H9 (cell line): ENCODE data around the gene DMAC2. TPM values are rescaled to one million over a fixed set of nuclear protein-coding genes. Genes with fewer than 3 reads are reported as not detected.

ENCODE experiments used
- DNase-seq: peaks from one replicate; pipeline ENCODE4 v3.0.0-alpha.2; 2017
- H2AFZ ChIP-seq: one replicate; pipeline ENCODE4 v1.6.1; 2013; ENCODE audit warnings: mild to moderate bottlenecking, low read length, control low read depth, moderate library complexity
- H2AK5ac ChIP-seq: 2 replicates; pipeline ENCODE4 v1.6.1; 2013; ENCODE audit warnings: low read length, control low read depth, mixed read lengths; ENCODE audit not compliant: insufficient read length
- H2BK120ac ChIP-seq: one replicate; pipeline ENCODE4 v1.6.1; 2013; ENCODE audit warnings: low read depth, mild to moderate bottlenecking, low read length, control low read depth, inconsistent platforms; ENCODE audit not compliant: poor library complexity, severe bottlenecking
- H2BK12ac ChIP-seq: 2 replicates; pipeline ENCODE4 v1.6.1; 2013; ENCODE audit warnings: low read length, control low read depth, mixed read lengths, low read depth; ENCODE audit not compliant: insufficient read length
- H2BK15ac ChIP-seq: 2 replicates; pipeline ENCODE4 v1.6.1; 2013; ENCODE audit warnings: low read depth, low read length, control low read depth
- H2BK20ac ChIP-seq: one replicate; pipeline ENCODE4 v1.6.1; 2013; ENCODE audit warnings: low read depth, mild to moderate bottlenecking, low read length, control low read depth, inconsistent platforms; ENCODE audit not compliant: poor library complexity, severe bottlenecking
- H2BK5ac ChIP-seq: 2 replicates; pipeline ENCODE4 v1.6.1; 2013; ENCODE audit warnings: low read length, control low read depth, mixed read lengths; ENCODE audit not compliant: insufficient read length
- H3K14ac ChIP-seq: 2 replicates; pipeline ENCODE4 v1.6.1; 2013; ENCODE audit warnings: low read length, control low read depth; ENCODE audit not compliant: insufficient read depth
- H3K18ac ChIP-seq: 2 replicates; pipeline ENCODE4 v1.6.1; 2013; ENCODE audit warnings: low read depth, mild to moderate bottlenecking, mixed read lengths, low read length, control low read depth; ENCODE audit not compliant: insufficient read length
- H3K23ac ChIP-seq: 2 replicates; pipeline ENCODE4 v1.6.1; 2013; ENCODE audit warnings: low read length, control low read depth, mixed read lengths, low read depth; ENCODE audit not compliant: insufficient read length
- H3K23me2 ChIP-seq: 2 replicates; pipeline ENCODE4 v1.6.1; 2013; ENCODE audit warnings: low read depth, mild to moderate bottlenecking, mixed read lengths, low read length, control low read depth; ENCODE audit not compliant: insufficient read length, poor library complexity, severe bottlenecking
- H3K27ac ChIP-seq: 2 replicates; pipeline ENCODE4 v1.5.1; 2013; ENCODE audit warnings: low read length, control low read depth, mixed read lengths, low read depth; ENCODE audit not compliant: insufficient read length
- H3K27me3 ChIP-seq: 2 replicates; pipeline ENCODE4 v1.6.1; 2013; ENCODE audit warnings: low read length, control low read depth, inconsistent platforms; ENCODE audit not compliant: insufficient read depth
- H3K4ac ChIP-seq: 2 replicates; pipeline ENCODE4 v1.6.1; 2013; ENCODE audit warnings: low read depth, mild to moderate bottlenecking, control low read depth, inconsistent platforms, low read length, moderate library complexity
- H3K4me1 ChIP-seq: 2 replicates; pipeline ENCODE4 v1.6.1; 2013; ENCODE audit warnings: low read length, control low read depth, inconsistent platforms; ENCODE audit not compliant: insufficient read depth
- H3K4me2 ChIP-seq: 2 replicates; pipeline ENCODE4 v1.6.1; 2013; ENCODE audit warnings: low read length, control low read depth, mixed read lengths; ENCODE audit not compliant: insufficient read length, insufficient read depth
- H3K56ac ChIP-seq: 2 replicates; pipeline ENCODE4 v1.6.1; 2013; ENCODE audit warnings: low read depth, mild to moderate bottlenecking, mixed read lengths, low read length, control low read depth; ENCODE audit not compliant: insufficient read length
- H3K79me1 ChIP-seq: 2 replicates; pipeline ENCODE4 v1.6.1; 2013; ENCODE audit warnings: low read depth, mild to moderate bottlenecking, moderate library complexity, low read length, control low read depth, inconsistent platforms; ENCODE audit not compliant: insufficient read depth, poor library complexity, severe bottlenecking
- H3K79me2 ChIP-seq: 2 replicates; pipeline ENCODE4 v1.6.1; 2013; ENCODE audit warnings: low read length, control low read depth, inconsistent platforms; ENCODE audit not compliant: insufficient read depth
- H3K9ac ChIP-seq: 2 replicates; pipeline ENCODE4 v1.6.1; 2013; ENCODE audit warnings: low read length, control low read depth, mixed read lengths; ENCODE audit not compliant: insufficient read length; ENCODE audit errors: extremely low read depth
- H3K9me3 ChIP-seq: one replicate; pipeline ENCODE4 v1.6.1; 2013; ENCODE audit warnings: low read depth, low read length, inconsistent platforms; ENCODE audit not compliant: control insufficient read depth
- H3T11ph ChIP-seq: one replicate; pipeline ENCODE4 v1.6.1; 2013; ENCODE audit warnings: mild to moderate bottlenecking, low read length, control low read depth, inconsistent platforms
- H4K20me1 ChIP-seq: one replicate; pipeline ENCODE4 v1.6.1; 2013; ENCODE audit not compliant: control insufficient read depth, insufficient read length, insufficient read depth
- H4K5ac ChIP-seq: 2 replicates; pipeline ENCODE4 v1.6.1; 2013; ENCODE audit warnings: low read depth, mild to moderate bottlenecking, mixed read lengths, low read length, control low read depth; ENCODE audit not compliant: insufficient read length
- H4K8ac ChIP-seq: replicated peaks from 2 replicates; pipeline ENCODE4 v1.6.1; 2013; ENCODE audit warnings: low read length, control low read depth, mixed read lengths, low read depth; ENCODE audit not compliant: insufficient read length
- H4K91ac ChIP-seq: 2 replicates; pipeline ENCODE4 v1.6.1; 2013; ENCODE audit warnings: low read depth, mild to moderate bottlenecking, moderate library complexity, mixed read lengths, low read length, control low read depth; ENCODE audit not compliant: insufficient read length
- H3K27ac Mint-ChIP-seq, 3 experiments: 2 replicates in 2 of 3; 3 replicates in 1 of 3; pipeline ENCODE4 v1.8.0; 2020 to 2021; ENCODE audit warnings: mixed read lengths in 3 of 3, mild to moderate bottlenecking in 1 of 3, moderate library complexity in 1 of 3
- H3K27me3 Mint-ChIP-seq: 2 replicates; pipeline ENCODE4 v1.8.0; 2021; ENCODE audit warnings: low read depth, mild to moderate bottlenecking, moderate library complexity, mixed read lengths
- H3K36me3 Mint-ChIP-seq, 3 experiments: 2 replicates in 2 of 3; 3 replicates in 1 of 3; pipeline ENCODE4 v1.8.0; 2020 to 2021; ENCODE audit warnings: low read depth in 3 of 3, mixed read lengths in 3 of 3; ENCODE audit not compliant: insufficient read depth in 1 of 3
- H3K4me1 Mint-ChIP-seq, 2 experiments: 2 replicates each; pipeline ENCODE4 v1.8.0; 2020; ENCODE audit warnings: mixed read lengths in 2 of 2
- H3K4me3 Mint-ChIP-seq, 2 experiments: 2 replicates in 1 of 2; 3 replicates in 1 of 2; pipeline ENCODE4 v1.8.0; 2020 to 2021; ENCODE audit warnings: mild to moderate bottlenecking in 2 of 2, mixed read lengths in 2 of 2, moderate library complexity in 1 of 2
- H3K9me3 Mint-ChIP-seq, 2 experiments: 2 replicates in 1 of 2; 3 replicates in 1 of 2; pipeline ENCODE4 v1.8.0; 2020; ENCODE audit warnings: mild to moderate bottlenecking in 2 of 2, mixed read lengths in 2 of 2, moderate library complexity in 1 of 2
- WGBS: extraction: QIAGEN DNeasy Blood & Tissue Kit; methylation state at CpG from one replicate; pipeline ENCODE4 v1.1.7; 2013; ENCODE audit warnings: missing lambda C conversion rate, low lambda C conversion rate, mixed read lengths; ENCODE audit not compliant: insufficient read length; ENCODE audit errors: extremely low coverage; 5-methylcytosine and 5-hydroxymethylcytosine counted together
- total RNA-seq: library from RNA; stranded (reverse); gene quantifications from 2 replicates; pipeline ENCODE4 v1.2.1, GENCODE V29; 2021
- TF ChIP-seq, protein P1 (sequence below): fragments of 200-600 bp; sonication (generic); conservative IDR thresholded peaks from 3 replicates; pipeline ENCODE4 v1.8.0; 2021; ENCODE audit warnings: antibody characterized with exemption, mild to moderate bottlenecking

DMAC2 gene
- total RNA-seq, 1 experiment from 2014 or later: 70.5 TPM

DNA sequence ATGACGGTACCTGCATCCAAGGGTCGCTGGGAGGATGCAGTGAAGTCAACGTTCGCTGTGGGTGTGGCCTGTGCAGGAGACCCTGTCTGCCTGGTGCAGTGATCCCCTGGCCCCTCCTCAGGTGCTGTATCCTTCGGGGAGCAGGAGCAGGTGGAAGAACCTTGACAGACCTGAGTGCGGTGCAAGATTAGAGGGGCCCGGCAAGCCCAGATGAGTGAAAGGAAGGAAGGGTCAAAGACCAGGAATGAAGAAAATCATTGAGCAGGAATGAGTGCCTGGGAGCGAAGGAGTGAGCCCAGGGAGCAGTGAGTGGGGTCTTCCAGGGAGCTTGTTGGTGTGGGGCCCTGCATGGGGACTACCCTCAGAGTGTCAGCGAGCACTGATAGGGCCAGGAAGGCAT, 25.3 kb downstream of the DMAC2 start:
- no peaks in the 10 kb centered on the region for H3K9me3 Mint-ChIP-seq
- Histone ChIP-seq H4K5ac (no peak overlapping the region), H2BK120ac (no peak overlapping the region), H3K23me2 (peaks cover 4% of the 10 kb centered on the region), H3K56ac (no peak overlapping the region), H4K91ac (no peak overlapping the region), H2BK15ac (no peak overlapping the region), H3K79me1 (no peaks in the 10 kb centered on the region), H3K4me1 (no peaks in the 10 kb centered on the region), H2AFZ (no peak overlapping the region), H2AK5ac (no peak overlapping the region), H2BK12ac (no peak overlapping the region), H2BK5ac (no peak overlapping the region), H3K9ac (no peak overlapping the region), H3K4ac (no peak overlapping the region), H4K20me1 (no peaks in the 10 kb centered on the region), H3T11ph (no peak overlapping the region), H3K18ac (no peak overlapping the region), H3K27ac (no peak overlapping the region), H3K9me3 (no peaks in the 10 kb centered on the region), H3K27me3 (no peaks in the 10 kb centered on the region), H2BK20ac (no peak overlapping the region), H3K4me2 (no peak overlapping the region), H4K8ac (no peak overlapping the region), H3K23ac (no peak overlapping the region), H3K79me2 (no peaks in the 10 kb centered on the region), H3K14ac (no peak overlapping the region)
- TF ChIP-seq, protein P1, sequence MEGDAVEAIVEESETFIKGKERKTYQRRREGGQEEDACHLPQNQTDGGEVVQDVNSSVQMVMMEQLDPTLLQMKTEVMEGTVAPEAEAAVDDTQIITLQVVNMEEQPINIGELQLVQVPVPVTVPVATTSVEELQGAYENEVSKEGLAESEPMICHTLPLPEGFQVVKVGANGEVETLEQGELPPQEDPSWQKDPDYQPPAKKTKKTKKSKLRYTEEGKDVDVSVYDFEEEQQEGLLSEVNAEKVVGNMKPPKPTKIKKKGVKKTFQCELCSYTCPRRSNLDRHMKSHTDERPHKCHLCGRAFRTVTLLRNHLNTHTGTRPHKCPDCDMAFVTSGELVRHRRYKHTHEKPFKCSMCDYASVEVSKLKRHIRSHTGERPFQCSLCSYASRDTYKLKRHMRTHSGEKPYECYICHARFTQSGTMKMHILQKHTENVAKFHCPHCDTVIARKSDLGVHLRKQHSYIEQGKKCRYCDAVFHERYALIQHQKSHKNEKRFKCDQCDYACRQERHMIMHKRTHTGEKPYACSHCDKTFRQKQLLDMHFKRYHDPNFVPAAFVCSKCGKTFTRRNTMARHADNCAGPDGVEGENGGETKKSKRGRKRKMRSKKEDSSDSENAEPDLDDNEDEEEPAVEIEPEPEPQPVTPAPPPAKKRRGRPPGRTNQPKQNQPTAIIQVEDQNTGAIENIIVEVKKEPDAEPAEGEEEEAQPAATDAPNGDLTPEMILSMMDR: no peak
- no peaks in the 10 kb centered on the region; the same call in 1 of the 2 replicates for H3K27me3 Mint-ChIP-seq
- H3K36me3 Mint-ChIP-seq: peaks cover 8 to 35% (median 33%) of the 10 kb centered on the region in 3 experiments
- no peak overlapping the region for H3K4me3 Mint-ChIP-seq
- H3K4me1 Mint-ChIP-seq: peaks cover 0 to under 1% of the 10 kb centered on the region in 2 experiments; a peak in 2 of 4 replicates
- WGBS: no CpG with 5 or more reads among the region's 9 CpGs
- H3K27ac Mint-ChIP-seq: peak overlapping the region in 1 of 3 experiments; percentile 63; a peak in 2 of 7 replicates
- no peak for DNase-seq
